Natural killer cell (primary cell): ENCODE measurements around the gene SPDYE4. TPM values are rescaled to one million over a fixed set of nuclear protein-coding genes. Genes with fewer than 3 reads are reported as not detected.
A peak's percentile ranks its signal among the peaks of the same experiment; 100 is the strongest.

Experiments
- ATAC-seq, 3 donors: fragments of 150-1000 bp in 2 of 3; fragments of 200-7000 bp in 1 of 3; cut with Tn5 transposase; 1 replicate in 1 of 3; 2 replicates in 2 of 3; pipeline ENCODE4 v1.10.0; 2021; ENCODE audit warnings: mild to moderate bottlenecking in 2 of 3, moderate library complexity in 2 of 3
- DNase-seq, 2 donors: peaks; one replicate each; pipeline versions ENCODE4 v3.0.0 to v3.0.0-alpha.2; 2013 to 2021; ENCODE audit warnings: mixed read lengths in 1 of 2
- H3K27ac ChIP-seq: one replicate; pipeline ENCODE4 v1.5.1; 2013; ENCODE audit warnings: mild to moderate bottlenecking, low read length
- H3K27me3 ChIP-seq: one replicate; pipeline ENCODE4 v1.6.1; 2013; ENCODE audit warnings: low read length; ENCODE audit not compliant: control insufficient read depth, insufficient read depth
- H3K36me3 ChIP-seq: one replicate; pipeline ENCODE4 v1.6.1; 2013; ENCODE audit warnings: low read length; ENCODE audit not compliant: control insufficient read depth, insufficient read depth
- H3K4me1 ChIP-seq: one replicate; pipeline ENCODE4 v1.6.1; 2013; ENCODE audit warnings: low read length; ENCODE audit not compliant: control insufficient read depth, insufficient read depth
- H3K4me3 ChIP-seq: one replicate; pipeline ENCODE4 v1.5.1; 2013; ENCODE audit warnings: low read length
- H3K9me3 ChIP-seq: one replicate; pipeline ENCODE4 v1.6.1; 2013; ENCODE audit warnings: low read length; ENCODE audit not compliant: control insufficient read depth, insufficient read depth
- H3K27ac Mint-ChIP-seq, 2 donors: one replicate each; pipeline ENCODE4 v1.8.0; 2022; ENCODE audit warnings: mild to moderate bottlenecking in 2 of 2, mixed read lengths in 2 of 2, moderate library complexity in 1 of 2
- H3K27me3 Mint-ChIP-seq, 2 donors: one replicate each; pipeline ENCODE4 v1.8.0; 2022; ENCODE audit warnings: low read depth in 2 of 2, mixed read lengths in 2 of 2
- H3K36me3 Mint-ChIP-seq: one replicate; pipeline ENCODE4 v1.8.0; 2022; ENCODE audit warnings: mixed read lengths
- H3K4me1 Mint-ChIP-seq, 2 donors: one replicate each; pipeline ENCODE4 v1.8.0; 2022; ENCODE audit warnings: mixed read lengths in 2 of 2
- H3K4me3 Mint-ChIP-seq: one replicate; pipeline ENCODE4 v1.8.0; 2022; ENCODE audit warnings: mild to moderate bottlenecking, moderate library complexity, mixed read lengths
- H3K9me3 Mint-ChIP-seq, 2 donors: one replicate each; pipeline ENCODE4 v1.8.0; 2022; ENCODE audit warnings: mixed read lengths in 2 of 2
- WGBS: methylation state at CpG from one replicate; pipeline ENCODE4 v1.1.7; 2013; ENCODE audit warnings: missing lambda C conversion rate; ENCODE audit not compliant: insufficient coverage; 5-methylcytosine and 5-hydroxymethylcytosine counted together
- intact Hi-C: fragments of 100-400 bp; cut with micrococcal nuclease; formaldehyde crosslinking; loops from one replicate; pipeline ENCODE4 v1.14.2; 2022
- total RNA-seq, 4 donors: library from RNA; stranded (reverse); fragments of 120-200 nt in 1 of 4; gene quantifications; one replicate each; pipeline versions ENCODE4 v1.2.3 to v1.2.4, GENCODE V29; 2013 to 2022
- TF ChIP-seq, protein P1 (sequence below): fragments of 200-600 bp; IDR thresholded peaks from one replicate; pipeline ENCODE4 v1.8.0; 2022; ENCODE audit warnings: antibody characterized with exemption

Gene SPDYE4
- total RNA-seq, 3 donors from 2014 or later (not counting 1 experiment from before 2014, with no cell fraction given) = not detected

DNA sequence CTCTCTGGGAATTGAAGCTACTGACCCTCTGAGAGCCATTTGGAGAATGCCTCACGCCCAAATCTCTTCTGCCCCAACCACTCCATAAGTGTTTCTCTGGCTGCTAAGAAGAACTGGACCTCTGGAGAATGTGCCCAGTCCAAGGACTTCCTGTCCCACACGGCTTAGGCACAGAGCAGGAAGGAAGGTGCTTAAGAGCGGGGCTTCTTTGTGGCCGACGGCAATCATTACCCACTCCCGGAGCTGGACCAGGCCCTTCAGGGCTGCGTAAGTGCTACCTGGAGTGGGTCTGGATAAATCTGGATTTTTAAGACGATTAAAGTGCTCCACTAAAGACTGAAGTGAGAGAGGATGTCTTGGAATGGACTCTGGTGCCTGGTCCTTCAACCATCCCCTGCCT is 15.5 kb downstream of the SPDYE4 start:
- intact Hi-C loops = loop anchor here (10.0 kb wide), 2 partner anchors 158 to 358 kb away; partner anchors contain the start of gene RPL26
- H3K9me3 Mint-ChIP-seq = no peaks in the 10 kb centered on the region
- no peaks in the 10 kb centered on the region for H3K36me3 ChIP-seq
- ATAC-seq (no peak), DNase-seq (no peak)
- H3K4me1 Mint-ChIP-seq = peaks cover 21 to 33% of the 10 kb centered on the region in 2 donors
- H3K27me3 ChIP-seq = no peaks in the 10 kb centered on the region
- TF ChIP-seq, protein P1, sequence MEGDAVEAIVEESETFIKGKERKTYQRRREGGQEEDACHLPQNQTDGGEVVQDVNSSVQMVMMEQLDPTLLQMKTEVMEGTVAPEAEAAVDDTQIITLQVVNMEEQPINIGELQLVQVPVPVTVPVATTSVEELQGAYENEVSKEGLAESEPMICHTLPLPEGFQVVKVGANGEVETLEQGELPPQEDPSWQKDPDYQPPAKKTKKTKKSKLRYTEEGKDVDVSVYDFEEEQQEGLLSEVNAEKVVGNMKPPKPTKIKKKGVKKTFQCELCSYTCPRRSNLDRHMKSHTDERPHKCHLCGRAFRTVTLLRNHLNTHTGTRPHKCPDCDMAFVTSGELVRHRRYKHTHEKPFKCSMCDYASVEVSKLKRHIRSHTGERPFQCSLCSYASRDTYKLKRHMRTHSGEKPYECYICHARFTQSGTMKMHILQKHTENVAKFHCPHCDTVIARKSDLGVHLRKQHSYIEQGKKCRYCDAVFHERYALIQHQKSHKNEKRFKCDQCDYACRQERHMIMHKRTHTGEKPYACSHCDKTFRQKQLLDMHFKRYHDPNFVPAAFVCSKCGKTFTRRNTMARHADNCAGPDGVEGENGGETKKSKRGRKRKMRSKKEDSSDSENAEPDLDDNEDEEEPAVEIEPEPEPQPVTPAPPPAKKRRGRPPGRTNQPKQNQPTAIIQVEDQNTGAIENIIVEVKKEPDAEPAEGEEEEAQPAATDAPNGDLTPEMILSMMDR = no peak
- H3K27ac Mint-ChIP-seq = peak overlapping the region; percentile 51 to 91
- H3K27me3 Mint-ChIP-seq = peaks cover 0 to 4% of the 10 kb centered on the region in 2 donors
- H3K9me3 ChIP-seq = no peaks in the 10 kb centered on the region
- no peak overlapping the region for H3K4me3 ChIP-seq
- no peak overlapping the region for H3K4me3 Mint-ChIP-seq
- H3K4me1 ChIP-seq = peaks cover 34% of the 10 kb centered on the region
- H3K36me3 Mint-ChIP-seq = no peaks in the 10 kb centered on the region
- WGBS = 73% methylated on average over 8 of the region's 8 CpGs
- no peak overlapping the region for H3K27ac ChIP-seq

DNA sequence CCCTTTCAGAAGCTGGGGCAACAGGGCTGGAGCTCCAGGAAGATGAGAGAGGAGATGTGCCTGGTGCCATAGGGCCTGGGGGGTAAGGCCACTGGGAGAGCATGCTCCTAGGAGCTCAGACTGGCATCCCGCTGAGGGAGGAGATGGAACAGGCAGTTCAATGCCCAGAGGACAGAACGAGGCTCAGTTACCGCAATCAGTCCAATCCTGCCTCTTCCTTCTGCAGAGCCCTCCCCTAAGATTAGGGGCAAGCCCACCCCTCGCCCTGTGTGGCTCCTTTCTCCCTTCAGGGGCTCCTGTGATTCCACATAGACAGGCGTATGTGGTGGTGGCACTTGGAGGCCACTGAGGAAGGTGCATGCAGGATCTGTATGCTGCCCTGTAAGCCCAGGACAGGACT is 16.1 kb downstream of the SPDYE4 start:
- Histone ChIP-seq H3K9me3 (no peaks in the 10 kb centered on the region), H3K4me1 (peaks cover 34% of the 10 kb centered on the region), H3K27me3 (no peaks in the 10 kb centered on the region), H3K36me3 (no peaks in the 10 kb centered on the region), H3K27ac (no peak overlapping the region), H3K4me3 (no peak overlapping the region)
- Mint-ChIP-seq H3K27ac (no peak overlapping the region), H3K27me3 (peaks cover 0 to 4% of the 10 kb centered on the region in 2 donors), H3K9me3 (no peaks in the 10 kb centered on the region), H3K4me3 (no peak overlapping the region), H3K36me3 (no peaks in the 10 kb centered on the region), H3K4me1 (peaks cover 21 to 33% of the 10 kb centered on the region in 2 donors)
- DNase-seq (no peak), ATAC-seq (no peak)
- intact Hi-C loops = loop anchor here (10.0 kb wide), 2 partner anchors 157 to 357 kb away; partner anchors contain the start of gene RPL26
- TF ChIP-seq, protein P1 = no peak
- 99% methylated on average over 5 of the region's 5 CpGs for whole genome bisulfite sequencing

DNA sequence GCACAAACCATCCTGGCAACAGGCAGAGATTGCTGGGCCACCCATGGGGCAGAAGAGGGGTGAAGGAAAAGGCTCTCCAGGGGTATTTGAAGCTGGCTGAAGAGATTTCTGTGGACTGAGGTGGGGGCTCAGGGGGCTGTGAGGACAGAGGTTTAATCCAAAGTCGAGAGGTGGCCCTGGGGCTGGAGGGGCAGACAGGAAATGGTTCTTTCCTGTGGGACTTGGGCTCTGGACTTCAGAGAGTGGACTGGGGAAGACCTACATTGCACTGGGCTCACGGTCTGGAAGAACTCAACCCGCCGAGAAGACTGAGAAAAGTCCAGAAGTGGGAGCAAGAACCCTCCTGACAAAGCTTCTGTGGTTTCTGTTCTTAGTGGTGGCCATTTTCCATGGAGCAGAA is 16.6 kb downstream of the SPDYE4 start:
- intact Hi-C loops = loop anchor here (10.0 kb wide), 2 partner anchors 157 to 357 kb away; partner anchors contain the start of gene RPL26
- H3K27me3 ChIP-seq = no peaks in the 10 kb centered on the region
- H3K9me3 ChIP-seq = no peaks in the 10 kb centered on the region
- no peaks in the 10 kb centered on the region for H3K36me3 Mint-ChIP-seq
- H3K4me3 ChIP-seq = no peak overlapping the region
- no peak overlapping the region for H3K4me3 Mint-ChIP-seq
- ATAC-seq (no peak), DNase-seq (no peak)
- H3K4me1 Mint-ChIP-seq = peaks cover 21 to 33% of the 10 kb centered on the region in 2 donors
- H3K27ac Mint-ChIP-seq = no peak overlapping the region
- H3K4me1 ChIP-seq = peaks cover 34% of the 10 kb centered on the region
- TF ChIP-seq, protein P1 = no peak
- 72% methylated on average over 4 of the region's 4 CpGs for WGBS
- H3K27me3 Mint-ChIP-seq = peaks cover 0 to 5% of the 10 kb centered on the region in 2 donors
- no peaks in the 10 kb centered on the region for H3K9me3 Mint-ChIP-seq
- no peak overlapping the region for H3K27ac ChIP-seq
- H3K36me3 ChIP-seq = no peaks in the 10 kb centered on the region

DNA sequence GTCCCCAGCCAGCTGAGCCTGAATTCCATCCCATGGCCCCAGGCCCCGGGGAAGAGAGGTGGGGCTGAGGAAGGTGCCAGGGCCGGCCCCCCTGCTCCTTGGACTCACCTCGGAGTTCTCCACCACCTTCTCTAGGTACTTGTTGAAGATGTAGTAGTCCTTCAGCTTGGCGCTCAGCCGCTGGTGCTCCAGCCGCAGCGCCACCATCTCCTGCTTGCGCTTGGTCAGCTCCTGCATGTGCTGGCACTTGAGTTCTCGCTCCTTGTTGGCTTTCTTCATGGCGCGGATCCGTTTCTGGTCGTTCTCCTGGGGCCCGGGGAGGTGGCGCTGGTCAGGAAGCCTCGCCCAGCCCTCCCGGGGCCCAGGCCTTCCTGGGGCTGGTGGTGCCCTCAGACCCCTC is 17.0 kb downstream of the SPDYE4 start:
- peak overlapping the region in 1 of 2 donors; percentile 87 for H3K27ac Mint-ChIP-seq
- TF ChIP-seq, protein P1 = no peak
- H3K4me1 ChIP-seq = peaks cover 32% of the 10 kb centered on the region
- no peaks in the 10 kb centered on the region for H3K36me3 Mint-ChIP-seq
- H3K4me3 ChIP-seq = no peak overlapping the region
- no peaks in the 10 kb centered on the region for H3K9me3 ChIP-seq
- H3K4me3 Mint-ChIP-seq = peak overlapping the region; percentile 4
- no peaks in the 10 kb centered on the region for H3K9me3 Mint-ChIP-seq
- no peak overlapping the region for H3K27ac ChIP-seq
- peaks cover 0 to 8% of the 10 kb centered on the region in 2 donors for H3K27me3 Mint-ChIP-seq
- H3K36me3 ChIP-seq = no peaks in the 10 kb centered on the region
- H3K4me1 Mint-ChIP-seq = peaks cover 20 to 33% of the 10 kb centered on the region in 2 donors
- no peak for ATAC-seq
- no peaks in the 10 kb centered on the region for H3K27me3 ChIP-seq
- intact Hi-C loops = loop anchor here (10.0 kb wide), 2 partner anchors 157 to 357 kb away; partner anchors contain the start of gene RPL26
- no peak for DNase-seq
- WGBS = 72% methylated on average over 17 of the region's 17 CpGs
